Naive thymus-derived CD4-positive, alpha-beta T cell (primary cell): Measurements from ENCODE around the gene MST1. TPM values are rescaled to one million over a fixed set of nuclear protein-coding genes. Genes with fewer than 3 reads are reported as not detected.
"Not testable (repeated sequence)": the region's sequence is repeated elsewhere in the genome, so short reads cannot be mapped to it uniquely, and the experiment has no call there.

ENCODE experiments used
- ATAC-seq: fragments of 150-1000 bp; cut with Tn5 transposase; 2 replicates; pipeline ENCODE4 v1.10.0; 2021; ENCODE audit warnings: mild to moderate bottlenecking, moderate library complexity
- CTCF ChIA-PET: fragments of 350-600 bp; sonication (Branson Sonifier 250); formaldehyde crosslinking; loops from one replicate; lab custom pipeline; 2021; ENCODE audit warnings: antibody characterized with exemption; lab: Charles Lee
- POLR2A ChIA-PET: fragments of 350-600 bp; sonication (Branson Sonifier 250); formaldehyde crosslinking; loops from one replicate; lab custom pipeline; 2021; ENCODE audit warnings: antibody characterized with exemption, inconsistent platforms; lab: Charles Lee
- DNase-seq, 9 donors: peaks; one replicate each; pipeline versions ENCODE4 v3.0.0 to v3.0.0-alpha.2; 2020 to 2022; ENCODE audit warnings: mixed read lengths in 1 of 9
- H3K27ac ChIP-seq: one replicate; pipeline ENCODE4 v1.7.0; 2013; ENCODE audit warnings: mild to moderate bottlenecking, low read depth, low read length, moderate library complexity
- H3K27me3 ChIP-seq, 2 donors: one replicate each; pipeline ENCODE4 v1.7.0; 2013; ENCODE audit warnings: low read length in 2 of 2, mild to moderate bottlenecking in 2 of 2, moderate library complexity in 2 of 2; ENCODE audit not compliant: control insufficient read depth in 2 of 2, insufficient read depth in 2 of 2
- H3K36me3 ChIP-seq, 3 experiments: 1 replicate in 2 of 3; 2 replicates in 1 of 3; pipeline ENCODE4 v1.7.0; 2013; ENCODE audit warnings: low read length in 3 of 3, mild to moderate bottlenecking in 3 of 3, moderate library complexity in 1 of 3; ENCODE audit not compliant: insufficient read depth in 3 of 3, control insufficient read depth in 2 of 3
- H3K4me1 ChIP-seq, 2 donors: one replicate each; pipeline ENCODE4 v1.7.0; 2013; ENCODE audit warnings: low read length in 2 of 2, mild to moderate bottlenecking in 2 of 2, moderate library complexity in 1 of 2; ENCODE audit not compliant: control insufficient read depth in 2 of 2, insufficient read depth in 2 of 2
- H3K4me3 ChIP-seq: 2 replicates; pipeline ENCODE4 v1.7.0; 2013; ENCODE audit warnings: mild to moderate bottlenecking, low read length
- H3K9me3 ChIP-seq, 3 experiments: 1 replicate in 2 of 3; 2 replicates in 1 of 3; pipeline ENCODE4 v1.7.0; 2013; ENCODE audit warnings: low read length in 3 of 3; ENCODE audit not compliant: control insufficient read depth in 2 of 3
- H3K27ac Mint-ChIP-seq, 9 donors: one replicate each; pipeline ENCODE4 v1.8.0; 2020 to 2022; ENCODE audit warnings: mixed read lengths in 9 of 9, mild to moderate bottlenecking in 8 of 9, moderate library complexity in 5 of 9, inconsistent platforms in 2 of 9
- H3K27me3 Mint-ChIP-seq, 5 donors: one replicate each; pipeline ENCODE4 v1.8.0; 2021 to 2022; ENCODE audit warnings: mixed read lengths in 5 of 5, mild to moderate bottlenecking in 1 of 5
- H3K36me3 Mint-ChIP-seq, 5 donors: one replicate each; pipeline ENCODE4 v1.8.0; 2020 to 2022; ENCODE audit warnings: mixed read lengths in 5 of 5, mild to moderate bottlenecking in 3 of 5, inconsistent platforms in 1 of 5
- H3K4me1 Mint-ChIP-seq, 7 donors: one replicate each; pipeline ENCODE4 v1.8.0; 2020 to 2022; ENCODE audit warnings: mixed read lengths in 7 of 7, mild to moderate bottlenecking in 3 of 7, inconsistent platforms in 1 of 7
- H3K4me3 Mint-ChIP-seq, 10 donors: one replicate each; pipeline ENCODE4 v1.8.0; 2020 to 2022; ENCODE audit warnings: mild to moderate bottlenecking in 10 of 10, mixed read lengths in 10 of 10, moderate library complexity in 6 of 10, inconsistent platforms in 2 of 10
- H3K9me3 Mint-ChIP-seq, 11 donors: one replicate each; pipeline ENCODE4 v1.8.0; 2020 to 2022; ENCODE audit warnings: mixed read lengths in 11 of 11, mild to moderate bottlenecking in 4 of 11, inconsistent platforms in 1 of 11, moderate library complexity in 1 of 11
- intact Hi-C, 2 donors: fragments of 100-400 bp; cut with micrococcal nuclease; formaldehyde crosslinking; loops; one replicate each; pipeline ENCODE4 v1.15.1; 2023
- polyA plus RNA-seq, 2 donors: library from polyadenylated mRNA; unstranded; fragments of 300-500 nt; fragmentation: Illumina TruSeq; gene quantifications; one replicate each; pipeline ENCODE4 v1.2.3, GENCODE V29; 2021
- total RNA-seq, 6 experiments: library from RNA in 5 of 6; stranded (reverse) in 5 of 6; gene quantifications; 1 replicate in 5 of 6; 2 replicates in 1 of 6; pipeline ENCODE4 v1.2.3 and lab custom pipeline; 2021 to 2026

Gene MST1
- total and polyA plus RNA-seq, 7 experiments from 2014 or later = 0.90 to 12.8 (median 9.6) TPM

GRCh38 chr3:49689908-49690624, 792 bp upstream of the MST1 start:
- Mint-ChIP-seq H3K4me1 (peaks cover 20 to 56% (median 43%) of the 10 kb centered on the region in 7 donors), H3K4me3 (peak overlapping the region; percentile 84 to 99 (median 96)), H3K27ac (peak overlapping the region; percentile 87 to 99 (median 95))
- H3K36me3 ChIP-seq, H3K36me3 Mint-ChIP-seq, ATAC-seq, CTCF ChIA-PET, H3K9me3 Mint-ChIP-seq, H3K9me3 ChIP-seq, H3K27me3 Mint-ChIP-seq, H3K27me3 ChIP-seq, DNase-seq: not testable (repeated sequence)
- POLR2A ChIA-PET = interaction anchor here (0.6 to 1.3 kb wide), 3 partner anchors 13 to 33 kb away, joined by 3 to 5 read pairs (median 4); no protein-coding TSS in a partner anchor
- intact Hi-C loops = loop anchor here (1.0 to 5.0 kb wide), 5 partner anchors 16 to 239 kb away; partner anchors contain the start of genes APEH (in 2 of the 2), AMIGO3 (in 1 of the 2), GMPPB (in 1 of the 2) and MON1A (in 1 of the 2)
- H3K27ac ChIP-seq = peak overlapping the region; percentile 82
- peak overlapping the region; percentile 97 for H3K4me3 ChIP-seq
- H3K4me1 ChIP-seq = peaks cover 6 to 13% of the 10 kb centered on the region in 2 donors

GRCh38 chr3:49688338-49689045, 782 bp downstream of the MST1 start:
- H3K36me3 Mint-ChIP-seq, H3K9me3 ChIP-seq, DNase-seq, H3K9me3 Mint-ChIP-seq, ATAC-seq, CTCF ChIA-PET, H3K27me3 Mint-ChIP-seq, H3K27me3 ChIP-seq: not testable (repeated sequence)
- POLR2A ChIA-PET = interaction anchor here (1.1 to 1.3 kb wide), 2 partner anchors 11 to 15 kb away, joined by 4 to 5 read pairs; no protein-coding TSS in a partner anchor
- intact Hi-C loops = loop anchor here (1.0 to 5.0 kb wide), 5 partner anchors 14 to 241 kb away; partner anchors contain the start of genes APEH (in 2 of the 2), AMIGO3 (in 1 of the 2), GMPPB (in 1 of the 2) and MON1A (in 1 of the 2)
- Mint-ChIP-seq H3K4me3 (peak overlapping the region; percentile 84 to 99 (median 96)), H3K4me1 (peaks cover 13 to 47% (median 34%) of the 10 kb centered on the region in 7 donors), H3K27ac (peak overlapping the region; percentile 87 to 99 (median 95))
- peak overlapping the region; percentile 82 for H3K27ac ChIP-seq
- H3K4me1 ChIP-seq = peaks cover 6 to 13% of the 10 kb centered on the region in 2 donors
- H3K4me3 ChIP-seq = peak overlapping the region; percentile 97
- peaks cover 0 to 12% (median 0%) of the 10 kb centered on the region in 3 experiments for H3K36me3 ChIP-seq

- POLR2A ChIA-PET, DNase-seq, H3K27ac ChIP-seq, H3K4me3 ChIP-seq, CTCF ChIA-PET, H3K27me3 Mint-ChIP-seq, ATAC-seq, H3K9me3 ChIP-seq, H3K36me3 Mint-ChIP-seq, H3K9me3 Mint-ChIP-seq, H3K27me3 ChIP-seq: not testable (repeated sequence)
- Histone ChIP-seq H3K36me3 (peaks cover 0 to 23% (median 0%) of the 10 kb centered on the region in 3 experiments), H3K4me1 (peaks cover 6 to 13% of the 10 kb centered on the region in 2 donors)
- intact Hi-C loops = loop anchor here in 1 of 2 donors (5.0 kb wide), 1 partner anchor 35 kb away; the partner anchor contains the start of gene GMPPB
- Mint-ChIP-seq H3K4me3 (peak overlapping the region in 8 of 10 donors; percentile 36 to 99 (median 76)), H3K27ac (peak overlapping the region in 2 of 9 donors; percentile 31 to 46), H3K4me1 (peaks cover 12 to 43% (median 31%) of the 10 kb centered on the region in 7 donors)
These were observed 1.9 kb downstream of the MST1 start for GRCh38 chr3:49687424-49687795.

GRCh38 chr3:49686769-49687423, 2.4 kb downstream of the MST1 start:
- POLR2A ChIA-PET, H3K27ac ChIP-seq, H3K27me3 Mint-ChIP-seq, H3K36me3 Mint-ChIP-seq, H3K9me3 Mint-ChIP-seq, H3K27me3 ChIP-seq, H3K9me3 ChIP-seq, CTCF ChIA-PET: not testable (repeated sequence)
- peak in 6 of 9 donors; percentile 19 to 44 (median 25) for DNase-seq
- H3K27ac Mint-ChIP-seq = peak overlapping the region in 1 of 9 donors; percentile 31
- H3K4me1 Mint-ChIP-seq = peaks cover 12 to 42% (median 31%) of the 10 kb centered on the region in 7 donors
- Histone ChIP-seq H3K4me3 (peak overlapping the region; percentile 46), H3K4me1 (peaks cover 6 to 13% of the 10 kb centered on the region in 2 donors), H3K36me3 (peaks cover 0 to 28% (median 2%) of the 10 kb centered on the region in 3 experiments)
- peak overlapping the region in 9 of 10 donors; percentile 36 to 99 (median 76) for H3K4me3 Mint-ChIP-seq
- intact Hi-C loops = loop anchor here in 1 of 2 donors (5.0 kb wide), 1 partner anchor 35 kb away; the partner anchor contains the start of gene GMPPB
- peak; percentile 16 for ATAC-seq

- peaks cover 6 to 13% of the 10 kb centered on the region in 2 donors for H3K4me1 ChIP-seq
- ATAC-seq (peak; percentile 33), DNase-seq (peak in 6 of 9 donors; percentile 21 to 46 (median 33))
- H3K27ac ChIP-seq, H3K27me3 ChIP-seq, H3K9me3 ChIP-seq, POLR2A ChIA-PET, H3K27me3 Mint-ChIP-seq, CTCF ChIA-PET, H3K36me3 Mint-ChIP-seq, H3K9me3 Mint-ChIP-seq: not testable (repeated sequence)
- H3K36me3 ChIP-seq = peaks cover 0 to 34% (median 5%) of the 10 kb centered on the region in 3 experiments
- H3K4me3 ChIP-seq = peak overlapping the region; percentile 46
- Mint-ChIP-seq H3K4me1 (peaks cover 12 to 38% (median 29%) of the 10 kb centered on the region in 7 donors), H3K27ac (peak overlapping the region in 1 of 9 donors; percentile 28), H3K4me3 (peak overlapping the region in 9 of 10 donors; percentile 38 to 99 (median 75))
- intact Hi-C loops = loop anchor here in 1 of 2 donors (5.0 kb wide), 1 partner anchor 36 kb away; the partner anchor contains the start of gene GMPPB
These were observed 2.9 kb downstream of the MST1 start for GRCh38 chr3:49686346-49686745.

- Histone ChIP-seq H3K36me3 (peaks cover 0 to 39% (median 8%) of the 10 kb centered on the region in 3 experiments), H3K4me1 (peaks cover 6 to 13% of the 10 kb centered on the region in 2 donors)
- H3K27ac ChIP-seq, H3K27ac Mint-ChIP-seq, H3K4me3 ChIP-seq, H3K27me3 ChIP-seq, H3K27me3 Mint-ChIP-seq, H3K9me3 ChIP-seq, H3K9me3 Mint-ChIP-seq, ATAC-seq, H3K36me3 Mint-ChIP-seq, POLR2A ChIA-PET, CTCF ChIA-PET: not testable (repeated sequence)
- Mint-ChIP-seq H3K4me3 (peak overlapping the region in 5 of 10 donors; percentile 75 to 99 (median 79)), H3K4me1 (peaks cover 12 to 33% (median 24%) of the 10 kb centered on the region in 7 donors)
- intact Hi-C loops = loop anchor here in 1 of 2 donors (5.0 kb wide), 1 partner anchor 36 kb away; the partner anchor contains the start of gene GMPPB
- peak in 1 of 9 donors; percentile 8 for DNase-seq
These were observed 3.4 kb downstream of the MST1 start for GRCh38 chr3:49685846-49686245.
